ENCODE measurements around the gene RAD51B.

The RAD51B gene

GRCh38 chr14:68554231-68554630 is 734.7 kb downstream of the RAD51B start:
- Histone ChIP-seq H3K4me3 (ENCODE audit: low read length) (no peak overlapping the region), H3K27me3 (ENCODE audit: control insufficient read depth, insufficient read depth, low read length) (no peaks in the 10 kb centered on the region), H3K36me3 (ENCODE audit: control insufficient read depth, low read depth, low read length) (no peaks in the 10 kb centered on the region), H3K9me3 (ENCODE audit: control insufficient read depth, low read depth, low read length) (no peaks in the 10 kb centered on the region), H3K27ac (ENCODE audit: low read length) (no peak overlapping the region), H3K9ac (ENCODE audit: low read length) (no peak overlapping the region), H3K4me1 (ENCODE audit: control insufficient read depth, low read depth, low read length) (peaks cover 16% of the 10 kb centered on the region)

- Histone ChIP-seq H3K4me3 (ENCODE audit: low read length) (no peak overlapping the region), H3K27ac (ENCODE audit: low read length) (no peak overlapping the region), H3K9me3 (ENCODE audit: control insufficient read depth, low read depth, low read length) (no peaks in the 10 kb centered on the region), H3K9ac (ENCODE audit: low read length) (no peak overlapping the region), H3K4me1 (ENCODE audit: control insufficient read depth, low read depth, low read length) (peaks cover 9% of the 10 kb centered on the region), H3K36me3 (ENCODE audit: control insufficient read depth, low read depth, low read length) (no peaks in the 10 kb centered on the region), H3K27me3 (ENCODE audit: control insufficient read depth, insufficient read depth, low read length) (no peaks in the 10 kb centered on the region)
Measured at GRCh38 chr14:68556253-68556652, 736.7 kb downstream of the RAD51B start.

DNA sequence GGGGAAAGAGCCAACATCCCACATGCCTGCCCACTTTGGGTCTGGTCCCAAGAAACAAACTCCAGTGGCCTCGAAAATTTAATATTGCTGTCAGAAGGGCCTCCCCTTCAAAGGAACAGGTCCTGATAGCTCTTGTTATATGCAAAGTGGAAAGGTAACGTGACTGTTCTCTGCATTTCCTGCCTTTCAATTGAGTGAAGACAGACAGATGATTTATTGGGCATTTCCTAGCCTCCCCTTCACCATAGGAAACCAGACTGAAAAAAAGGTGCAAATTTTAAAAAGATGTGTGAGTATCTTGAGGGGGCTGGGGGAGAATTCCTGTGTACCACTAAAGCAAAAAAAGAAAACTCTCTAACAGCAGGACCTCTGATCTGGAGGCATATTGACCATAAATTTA is 738.1 kb downstream of the RAD51B start:
- H3K9ac ChIP-seq (ENCODE audit: low read length), result no peak overlapping the region

GRCh38 chr14:68558096-68558495 is 738.5 kb downstream of the RAD51B start:
- no peak overlapping the region for H3K9ac ChIP-seq (ENCODE audit: low read length)
- H3K27ac ChIP-seq (ENCODE audit: low read length), result no peak overlapping the region
- H3K4me3 ChIP-seq (ENCODE audit: low read length), result no peak overlapping the region
- no peaks in the 10 kb centered on the region for H3K9me3 ChIP-seq (ENCODE audit: control insufficient read depth, low read depth, low read length)
- H3K36me3 ChIP-seq (ENCODE audit: control insufficient read depth, low read depth, low read length), result no peaks in the 10 kb centered on the region
- no peaks in the 10 kb centered on the region for H3K27me3 ChIP-seq (ENCODE audit: control insufficient read depth, insufficient read depth, low read length)
- peaks cover 9% of the 10 kb centered on the region for H3K4me1 ChIP-seq (ENCODE audit: control insufficient read depth, low read depth, low read length)

More for the DNA sequence above, 738.1 kb downstream of the RAD51B start:
- Histone ChIP-seq H3K27ac (ENCODE audit: low read length) (no peak overlapping the region), H3K9me3 (ENCODE audit: control insufficient read depth, low read depth, low read length) (no peaks in the 10 kb centered on the region), H3K4me1 (ENCODE audit: control insufficient read depth, low read depth, low read length) (peaks cover 9% of the 10 kb centered on the region), H3K36me3 (ENCODE audit: control insufficient read depth, low read depth, low read length) (no peaks in the 10 kb centered on the region), H3K27me3 (ENCODE audit: control insufficient read depth, insufficient read depth, low read length) (no peaks in the 10 kb centered on the region), H3K4me3 (ENCODE audit: low read length) (no peak overlapping the region)

DNA sequence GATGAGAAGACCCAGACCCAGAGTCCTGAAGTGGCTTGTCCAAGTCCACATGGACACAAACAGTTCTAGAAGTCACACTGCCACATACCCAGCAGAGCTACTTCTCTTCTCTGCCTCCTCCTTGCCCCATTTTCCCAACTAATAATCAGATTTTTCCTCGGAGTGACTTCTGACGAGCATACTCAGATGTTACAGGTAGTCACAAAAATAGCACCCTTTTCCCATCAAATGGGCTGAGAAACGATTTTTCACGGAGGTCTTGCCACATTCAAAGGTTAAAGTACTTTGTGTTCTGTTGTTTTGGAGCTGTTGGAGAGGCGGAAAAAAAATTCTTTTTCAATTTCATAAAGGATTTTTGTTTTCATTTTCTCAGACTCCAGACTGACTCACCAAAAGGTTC is 740.4 kb downstream of the RAD51B start:
- no peaks in the 10 kb centered on the region for H3K36me3 ChIP-seq (ENCODE audit: control insufficient read depth, low read depth, low read length)
- no peak overlapping the region for H3K27ac ChIP-seq (ENCODE audit: low read length)
- H3K9me3 ChIP-seq (ENCODE audit: control insufficient read depth, low read depth, low read length), result no peaks in the 10 kb centered on the region
- no peak overlapping the region for H3K4me3 ChIP-seq (ENCODE audit: low read length)
- H3K4me1 ChIP-seq (ENCODE audit: control insufficient read depth, low read depth, low read length), result peaks cover 6% of the 10 kb centered on the region
- H3K27me3 ChIP-seq (ENCODE audit: control insufficient read depth, insufficient read depth, low read length), result no peaks in the 10 kb centered on the region
- no peak overlapping the region for H3K9ac ChIP-seq (ENCODE audit: low read length)

DNA sequence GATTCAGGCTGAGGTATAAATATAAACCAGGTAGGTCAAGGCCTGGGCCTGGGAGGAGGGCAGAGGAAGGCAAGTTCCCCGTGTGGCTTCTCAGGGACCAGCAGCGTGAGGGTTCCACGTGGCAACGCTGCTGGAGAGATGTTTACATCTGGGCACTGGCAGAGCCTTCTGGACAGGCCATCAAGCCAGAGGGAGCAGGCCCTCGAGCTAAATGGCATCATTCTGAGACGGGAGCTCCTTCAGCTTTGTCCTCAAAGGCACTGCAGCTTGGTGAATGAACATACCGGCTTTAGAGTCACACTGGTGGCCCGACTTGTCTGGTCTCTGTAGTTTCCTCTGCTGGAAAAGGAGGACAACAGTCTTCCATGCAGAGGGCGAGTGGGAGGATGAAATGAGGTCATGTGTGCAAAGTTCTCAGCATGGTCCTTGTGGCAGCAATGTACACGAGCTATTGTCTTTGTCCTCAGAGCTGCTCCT is 742.0 kb downstream of the RAD51B start:
- Histone ChIP-seq H3K9ac (ENCODE audit: low read length) (no peak overlapping the region), H3K27me3 (ENCODE audit: control insufficient read depth, insufficient read depth, low read length) (no peaks in the 10 kb centered on the region), H3K4me1 (ENCODE audit: control insufficient read depth, low read depth, low read length) (peaks cover 6% of the 10 kb centered on the region), H3K4me3 (ENCODE audit: low read length) (no peak overlapping the region), H3K36me3 (ENCODE audit: control insufficient read depth, low read depth, low read length) (no peaks in the 10 kb centered on the region), H3K9me3 (ENCODE audit: control insufficient read depth, low read depth, low read length) (no peaks in the 10 kb centered on the region), H3K27ac (ENCODE audit: low read length) (no peak overlapping the region)

DNA sequence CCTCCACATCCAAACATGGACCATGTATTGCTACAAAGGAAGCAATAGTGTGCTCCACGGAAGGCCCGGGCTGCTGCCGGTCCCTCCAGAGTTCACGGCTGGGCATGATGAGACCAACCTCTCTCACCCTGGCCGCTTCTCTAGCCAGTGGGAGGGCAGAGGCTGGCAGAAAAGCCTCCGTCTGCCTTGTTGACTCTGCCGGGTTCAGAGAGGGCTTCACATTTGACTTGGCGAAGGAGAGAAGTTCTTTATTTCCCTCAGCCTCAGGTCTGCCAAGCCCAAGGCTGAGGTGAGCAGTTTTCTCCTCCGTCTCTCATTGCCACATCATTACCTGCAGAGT is 743.3 kb downstream of the RAD51B start:
- Histone ChIP-seq H3K9me3 (ENCODE audit: control insufficient read depth, low read depth, low read length) (no peaks in the 10 kb centered on the region), H3K4me1 (ENCODE audit: control insufficient read depth, low read depth, low read length) (peaks cover 6% of the 10 kb centered on the region), H3K36me3 (ENCODE audit: control insufficient read depth, low read depth, low read length) (no peaks in the 10 kb centered on the region), H3K9ac (ENCODE audit: low read length) (no peak overlapping the region), H3K27ac (ENCODE audit: low read length) (no peak overlapping the region), H3K4me3 (ENCODE audit: low read length) (no peak overlapping the region), H3K27me3 (ENCODE audit: control insufficient read depth, insufficient read depth, low read length) (no peaks in the 10 kb centered on the region)

DNA sequence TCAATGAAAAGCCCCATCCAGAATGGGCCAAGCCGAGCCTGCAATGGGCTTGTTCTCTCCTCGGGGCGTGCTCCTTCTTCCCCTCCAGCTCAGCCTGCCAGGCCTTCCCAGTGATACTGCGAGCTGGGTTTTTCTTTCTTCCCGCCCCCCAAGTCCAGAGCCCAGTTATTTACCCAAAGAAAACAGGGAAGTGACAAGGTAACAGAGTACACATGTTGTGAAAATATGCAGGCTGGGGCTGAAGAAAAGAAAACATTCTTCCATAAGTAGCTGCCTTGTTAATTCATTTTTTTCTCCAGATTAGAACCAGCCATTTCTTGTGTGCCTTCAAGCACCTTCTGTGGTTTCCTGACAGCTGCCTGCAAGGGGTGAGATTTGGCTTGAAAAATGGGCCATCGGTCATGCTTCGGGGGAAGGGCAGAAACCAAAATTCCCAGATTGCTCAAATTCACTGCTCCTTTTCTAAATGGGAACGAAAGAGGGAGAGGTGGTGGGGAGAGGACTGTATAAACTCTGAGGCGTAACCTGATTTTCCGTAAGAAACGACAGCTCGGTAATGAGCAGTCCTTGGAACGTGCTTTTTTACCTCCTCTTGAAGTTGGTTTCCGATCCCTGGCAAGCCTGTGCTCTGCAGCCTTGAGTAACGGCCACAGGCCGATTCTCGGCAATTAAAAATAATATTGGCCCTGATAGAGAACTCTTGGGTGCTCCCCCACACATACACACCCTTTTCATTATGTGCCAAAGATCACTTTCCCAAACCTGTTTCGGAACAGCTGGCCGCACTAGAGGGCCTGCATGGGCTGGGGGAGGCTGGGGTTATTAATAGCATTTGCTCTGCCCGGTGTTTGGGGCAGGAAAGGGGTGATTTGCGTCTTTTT is 743.9 kb downstream of the RAD51B start:
- Histone ChIP-seq H3K4me3 (ENCODE audit: low read length) (no peak overlapping the region), H3K36me3 (ENCODE audit: control insufficient read depth, low read depth, low read length) (no peaks in the 10 kb centered on the region), H3K4me1 (ENCODE audit: control insufficient read depth, low read depth, low read length) (peaks cover 6% of the 10 kb centered on the region), H3K9ac (ENCODE audit: low read length) (no peak overlapping the region), H3K27ac (ENCODE audit: low read length) (no peak overlapping the region), H3K9me3 (ENCODE audit: control insufficient read depth, low read depth, low read length) (no peaks in the 10 kb centered on the region), H3K27me3 (ENCODE audit: control insufficient read depth, insufficient read depth, low read length) (no peaks in the 10 kb centered on the region)

DNA sequence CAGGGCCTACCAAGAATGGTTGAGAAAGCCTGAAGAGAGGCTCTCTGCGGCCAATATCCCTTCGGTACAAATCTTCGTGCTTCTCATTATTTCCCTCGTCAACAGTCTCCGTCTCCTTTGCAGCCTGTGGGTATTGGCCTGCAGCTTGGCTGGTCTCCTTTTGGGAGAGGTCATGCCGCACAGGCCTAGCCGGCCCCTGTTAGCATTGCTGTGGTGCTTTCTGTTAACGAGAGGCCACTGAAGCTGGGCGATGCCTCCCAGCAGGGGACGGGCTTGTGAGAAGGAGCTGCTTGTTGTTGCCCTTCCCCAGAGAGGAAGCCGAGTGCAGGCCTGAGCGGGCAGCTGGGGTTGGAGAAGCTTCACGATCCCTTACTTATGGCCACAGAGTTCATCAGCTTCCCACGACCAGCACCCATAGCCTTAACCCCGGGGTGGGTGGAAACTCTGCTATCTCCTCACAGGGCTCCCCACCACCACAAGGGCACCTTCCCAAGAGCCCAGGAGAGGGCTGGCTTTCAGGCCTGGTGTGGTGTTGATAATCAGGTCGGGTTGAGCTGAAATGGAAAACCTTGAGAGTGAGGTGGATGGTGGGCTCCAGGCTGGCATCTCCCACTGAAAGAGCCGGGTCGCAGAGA is 744.7 kb downstream of the RAD51B start:
- Histone ChIP-seq H3K9ac (ENCODE audit: low read length) (no peak overlapping the region), H3K27ac (ENCODE audit: low read length) (no peak overlapping the region), H3K9me3 (ENCODE audit: control insufficient read depth, low read depth, low read length) (no peaks in the 10 kb centered on the region), H3K27me3 (ENCODE audit: control insufficient read depth, insufficient read depth, low read length) (no peaks in the 10 kb centered on the region), H3K4me1 (ENCODE audit: control insufficient read depth, low read depth, low read length) (peaks cover 11% of the 10 kb centered on the region), H3K36me3 (ENCODE audit: control insufficient read depth, low read depth, low read length) (no peaks in the 10 kb centered on the region), H3K4me3 (ENCODE audit: low read length) (no peak overlapping the region)

DNA sequence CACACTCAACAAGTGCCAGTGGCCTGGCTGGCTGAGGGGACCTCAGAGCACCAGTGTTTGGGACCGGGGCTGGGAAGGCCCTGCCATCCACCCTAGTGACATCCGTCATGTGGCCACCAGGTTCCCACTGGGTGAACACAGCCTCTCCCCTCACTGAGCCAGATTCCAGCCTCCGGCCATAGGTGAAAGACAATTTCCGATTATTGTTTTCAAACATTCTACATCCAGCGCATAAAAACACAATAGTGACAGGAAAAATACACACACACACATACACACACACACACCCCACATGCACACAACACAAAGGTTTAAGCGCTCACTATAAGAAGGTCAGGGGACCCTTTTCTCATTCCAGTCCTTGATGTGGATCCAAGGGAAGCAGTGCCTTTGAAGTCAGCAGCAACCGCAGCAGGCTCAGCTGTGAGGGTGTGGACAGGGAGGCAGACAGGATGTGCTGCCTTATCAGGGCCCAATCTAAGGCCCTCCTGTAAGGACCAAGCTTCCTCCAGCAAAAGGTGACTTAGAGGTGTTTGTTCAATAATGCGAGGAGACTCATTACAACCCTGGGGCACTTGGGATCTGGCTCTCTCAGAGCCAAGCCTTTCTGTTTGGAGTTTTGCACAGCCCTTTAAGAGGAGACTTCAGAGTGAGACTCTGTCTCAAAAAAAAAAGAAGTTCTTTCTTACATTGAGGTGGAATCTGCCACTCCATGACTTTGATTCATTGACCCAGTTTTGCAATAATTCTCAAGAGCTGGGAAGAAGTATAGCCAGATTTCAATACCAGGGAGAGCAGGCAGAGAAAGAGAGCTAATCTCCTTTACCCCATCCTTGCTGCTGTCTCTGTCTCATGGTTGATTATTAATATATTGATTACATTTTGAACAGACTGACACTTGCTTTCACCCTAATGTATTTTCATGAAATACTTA is 745.5 kb downstream of the RAD51B start:
- Histone ChIP-seq H3K36me3 (ENCODE audit: control insufficient read depth, low read depth, low read length) (no peaks in the 10 kb centered on the region), H3K27me3 (ENCODE audit: control insufficient read depth, insufficient read depth, low read length) (no peaks in the 10 kb centered on the region), H3K4me1 (ENCODE audit: control insufficient read depth, low read depth, low read length) (peaks cover 18% of the 10 kb centered on the region), H3K4me3 (ENCODE audit: low read length) (no peak overlapping the region), H3K27ac (ENCODE audit: low read length) (no peak overlapping the region), H3K9ac (ENCODE audit: low read length) (no peak overlapping the region), H3K9me3 (ENCODE audit: control insufficient read depth, low read depth, low read length) (no peaks in the 10 kb centered on the region)

DNA sequence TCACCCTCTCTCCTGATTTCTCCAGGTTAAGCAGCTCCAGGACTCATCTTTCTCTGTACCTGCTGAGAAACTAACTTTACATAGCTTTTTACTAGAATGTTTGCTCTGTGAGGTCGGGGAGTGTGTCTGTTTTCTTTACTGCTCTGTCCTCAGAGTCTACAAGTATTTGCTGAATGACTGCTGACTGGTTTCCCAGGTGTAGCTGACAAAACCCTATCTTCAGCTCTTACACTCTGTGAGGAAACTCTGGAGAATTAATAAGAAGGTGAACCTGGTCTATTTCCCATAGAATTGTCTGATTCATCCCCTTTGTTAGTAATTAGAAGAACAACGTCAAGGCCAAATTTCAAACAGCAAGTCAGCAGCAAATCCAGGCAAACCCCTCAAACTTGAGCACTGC is 746.5 kb downstream of the RAD51B start:
- Histone ChIP-seq H3K27me3 (ENCODE audit: control insufficient read depth, insufficient read depth, low read length) (no peaks in the 10 kb centered on the region), H3K36me3 (ENCODE audit: control insufficient read depth, low read depth, low read length) (no peaks in the 10 kb centered on the region), H3K4me1 (ENCODE audit: control insufficient read depth, low read depth, low read length) (peaks cover 18% of the 10 kb centered on the region), H3K9me3 (ENCODE audit: control insufficient read depth, low read depth, low read length) (no peaks in the 10 kb centered on the region), H3K9ac (ENCODE audit: low read length) (no peak overlapping the region), H3K4me3 (ENCODE audit: low read length) (no peak overlapping the region), H3K27ac (ENCODE audit: low read length) (no peak overlapping the region)

Measured in iPS-18a (cell line).